Heart left ventricle (tissue), 16 donors: Measurements from ENCODE around the gene SYNGR1. TPM values are rescaled to one million over a fixed set of nuclear protein-coding genes. Genes with fewer than 3 reads are reported as not detected.
A peak's percentile ranks its signal among the peaks of the same experiment; 100 is the strongest.
"Not testable (repeated sequence)": the region's sequence is repeated elsewhere in the genome, so short reads cannot be mapped to it uniquely, and the experiment has no call there.

ENCODE experiments used
- ATAC-seq, 4 donors: fragments of 200-7000 bp; cut with Tn5 transposase; one replicate each; pipeline ENCODE4 v1.9.1; 2020 to 2022; ENCODE audit warnings: moderate library complexity in 4 of 4, mild to moderate bottlenecking in 3 of 4, moderate number of reproducible peaks in 1 of 4
- DNase-seq, 5 donors: peaks; one replicate each; pipeline ENCODE4 v3.0.0-alpha.2; 2020
- H3K27ac ChIP-seq, 12 donors: fragments of 200-600 bp; sonication (generic) in 4 of 12; one replicate each; pipeline versions ENCODE4 v1.5.0 to v1.8.0; 2016 to 2022; ENCODE audit warnings: mild to moderate bottlenecking in 2 of 12
- H3K27me3 ChIP-seq, 9 donors: fragments of 200-600 bp; sonication (generic) in 2 of 9; one replicate each; pipeline versions ENCODE4 v1.5.1 to v1.8.0; 2016 to 2022; ENCODE audit warnings: mild to moderate bottlenecking in 3 of 9
- H3K36me3 ChIP-seq, 9 donors: fragments of 200-600 bp; sonication (generic) in 2 of 9; one replicate each; pipeline versions ENCODE4 v1.5.0 to v1.8.0; 2018 to 2022; ENCODE audit warnings: mild to moderate bottlenecking in 2 of 9
- H3K4me1 ChIP-seq, 12 donors: fragments of 200-600 bp; sonication (generic) in 4 of 12; one replicate each; pipeline versions ENCODE4 v1.5.0 to v1.8.0; 2016 to 2022; ENCODE audit warnings: mild to moderate bottlenecking in 3 of 12
- H3K4me3 ChIP-seq, 12 donors: fragments of 200-600 bp; sonication (generic) in 4 of 12; one replicate each; pipeline versions ENCODE4 v1.5.0 to v1.8.0; 2017 to 2022; ENCODE audit warnings: mild to moderate bottlenecking in 9 of 12, moderate library complexity in 4 of 12
- H3K9me3 ChIP-seq, 12 donors: fragments of 200-600 bp; sonication (generic) in 4 of 12; one replicate each; pipeline versions ENCODE4 v1.5.0 to v1.8.0; 2016 to 2022; ENCODE audit warnings: mild to moderate bottlenecking in 1 of 12
- POLR2A ChIP-seq, 2 donors: fragments of 450-650 bp; IDR thresholded peaks; one replicate each; pipeline ENCODE4 v1.6.1; 2017; ENCODE audit warnings: antibody characterized with exemption in 2 of 2, mild to moderate bottlenecking in 2 of 2, moderate library complexity in 2 of 2
- WGBS, 4 donors: extraction: QIAGEN DNeasy Blood & Tissue Kit in 2 of 4; methylation state at CpG; one replicate each; pipeline versions ENCODE4 v1.1.5 to v1.1.7; 2013 to 2018; 5-methylcytosine and 5-hydroxymethylcytosine counted together
- intact Hi-C, 10 donors: fragments of 100-400 bp; cut with DNase I; formaldehyde crosslinking; loops; one replicate each; pipeline versions ENCODE4 v1.11.1 to v1.14.2; 2022
- polyA plus RNA-seq, 2 donors: library from polyadenylated mRNA; stranded (reverse); fragments of 200-250 nt; gene quantifications; one replicate each; pipeline ENCODE4 v1.2.3, GENCODE V29; 2013
- total RNA-seq, 9 donors: library from RNA; depleted of rRNA in 2 of 9; stranded (reverse); fragments of >200 nt in 2 of 9; fragmentation: NEBNext Ultra II Directional in 3 of 9; extraction: Animal tissue kit (Norgen Biotek cat#: 25700) in 3 of 9; gene quantifications; one replicate each; pipeline versions ENCODE4 v1.1.0 to v1.2.4, GENCODE V29; 2016 to 2023
- TF ChIP-seq, protein P1 (sequence below), 12 donors: fragments of 200-600 bp; sonication (generic) in 4 of 12; IDR thresholded peaks; one replicate each; pipeline versions ENCODE4 v1.5.0 to v1.8.0; 2018 to 2022; ENCODE audit warnings: antibody characterized with exemption in 12 of 12, mild to moderate bottlenecking in 5 of 12
- donor health status: ischemic (EF 13 %, LVEDD 7.1; RV severe dilation, severe dysfunction).
- donor health status: healthy with polysubstance abuse.
- donor health status: DM: no; HTN: yes; CAD: no.
- donor health status: DM: no; HTN: no; CAD: no.
- donor health status: ischemic (EF 25% LVEDD 6.9; RV normal size, moderate dysfunction).
- donor health status: ischemic (EF 25% LVEDD 5.7; RV mildly dilated, moderate dysfunction).
- donor health status: healthy.
- donor health status: DM: yes; HTN: yes; CAD: no.
- donor health status: ischemic (EF 35%, LVEDD 5.7; RV mildly dilated, moderate dysfunction).
- donor health status: nonischemic (EF 11% LVEDD 7.7; RV severe dilation, severe dysfunction).
- donor health status: DM: yes; HTN: yes; CAD: no.
- donor health status: PGD.
- donor health status: ischemic (EF 29% LVEDD 5.4; RV normal size, mild dysfunction).
- donor health status: nonischemic (EF 23%, LVEDD 6.1; RV moderate dilation, normal function).

Gene SYNGR1
- total and polyA plus RNA-seq, 11 donors, result 20.0 to 49.9 (median 39.3) TPM

DNA sequence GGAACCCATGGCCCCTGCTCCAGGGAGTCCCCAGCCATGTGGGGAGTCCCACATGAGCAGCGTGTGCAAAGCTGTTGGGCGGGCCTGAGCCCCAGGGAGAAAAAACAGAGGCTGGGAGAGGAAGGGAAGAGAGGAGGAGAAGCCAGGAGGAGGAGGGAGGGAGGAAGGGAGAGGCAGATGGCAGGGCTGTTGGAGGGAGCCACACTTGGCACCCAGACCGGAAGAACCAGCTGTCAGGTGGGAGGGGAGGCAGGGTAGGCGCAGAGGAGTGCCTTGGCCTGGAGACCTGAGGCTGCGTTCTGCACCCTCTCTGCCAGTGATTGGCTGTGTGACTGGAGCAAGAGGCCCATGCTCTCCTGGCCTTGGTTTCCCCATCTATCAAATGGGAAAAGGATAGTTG lies 6.7 kb downstream of the SYNGR1 start:
- Histone ChIP-seq H3K27me3 (no peaks in the 10 kb centered on the region), H3K36me3 (peaks cover 0 to 3% (median 0%) of the 10 kb centered on the region in 9 donors), H3K4me3 (no peak overlapping the region), H3K9me3 (no peaks in the 10 kb centered on the region), H3K27ac (no peak overlapping the region), H3K4me1 (peaks cover 0 to 2% (median 0%) of the 10 kb centered on the region in 12 donors)
- DNase-seq (no peak), ATAC-seq (no peak)
- intact Hi-C loops, result no loop called here
- TF ChIP-seq, protein P1, sequence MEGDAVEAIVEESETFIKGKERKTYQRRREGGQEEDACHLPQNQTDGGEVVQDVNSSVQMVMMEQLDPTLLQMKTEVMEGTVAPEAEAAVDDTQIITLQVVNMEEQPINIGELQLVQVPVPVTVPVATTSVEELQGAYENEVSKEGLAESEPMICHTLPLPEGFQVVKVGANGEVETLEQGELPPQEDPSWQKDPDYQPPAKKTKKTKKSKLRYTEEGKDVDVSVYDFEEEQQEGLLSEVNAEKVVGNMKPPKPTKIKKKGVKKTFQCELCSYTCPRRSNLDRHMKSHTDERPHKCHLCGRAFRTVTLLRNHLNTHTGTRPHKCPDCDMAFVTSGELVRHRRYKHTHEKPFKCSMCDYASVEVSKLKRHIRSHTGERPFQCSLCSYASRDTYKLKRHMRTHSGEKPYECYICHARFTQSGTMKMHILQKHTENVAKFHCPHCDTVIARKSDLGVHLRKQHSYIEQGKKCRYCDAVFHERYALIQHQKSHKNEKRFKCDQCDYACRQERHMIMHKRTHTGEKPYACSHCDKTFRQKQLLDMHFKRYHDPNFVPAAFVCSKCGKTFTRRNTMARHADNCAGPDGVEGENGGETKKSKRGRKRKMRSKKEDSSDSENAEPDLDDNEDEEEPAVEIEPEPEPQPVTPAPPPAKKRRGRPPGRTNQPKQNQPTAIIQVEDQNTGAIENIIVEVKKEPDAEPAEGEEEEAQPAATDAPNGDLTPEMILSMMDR (IDR thresholded peaks at IDR 0.05), result no peak
- TF ChIP-seq POLR2A (IDR thresholded peaks at IDR 0.05), result no peak
- 77 to 88% (median 82%) methylated on average over 5 of the region's 5 CpGs for WGBS, 4 donors

DNA sequence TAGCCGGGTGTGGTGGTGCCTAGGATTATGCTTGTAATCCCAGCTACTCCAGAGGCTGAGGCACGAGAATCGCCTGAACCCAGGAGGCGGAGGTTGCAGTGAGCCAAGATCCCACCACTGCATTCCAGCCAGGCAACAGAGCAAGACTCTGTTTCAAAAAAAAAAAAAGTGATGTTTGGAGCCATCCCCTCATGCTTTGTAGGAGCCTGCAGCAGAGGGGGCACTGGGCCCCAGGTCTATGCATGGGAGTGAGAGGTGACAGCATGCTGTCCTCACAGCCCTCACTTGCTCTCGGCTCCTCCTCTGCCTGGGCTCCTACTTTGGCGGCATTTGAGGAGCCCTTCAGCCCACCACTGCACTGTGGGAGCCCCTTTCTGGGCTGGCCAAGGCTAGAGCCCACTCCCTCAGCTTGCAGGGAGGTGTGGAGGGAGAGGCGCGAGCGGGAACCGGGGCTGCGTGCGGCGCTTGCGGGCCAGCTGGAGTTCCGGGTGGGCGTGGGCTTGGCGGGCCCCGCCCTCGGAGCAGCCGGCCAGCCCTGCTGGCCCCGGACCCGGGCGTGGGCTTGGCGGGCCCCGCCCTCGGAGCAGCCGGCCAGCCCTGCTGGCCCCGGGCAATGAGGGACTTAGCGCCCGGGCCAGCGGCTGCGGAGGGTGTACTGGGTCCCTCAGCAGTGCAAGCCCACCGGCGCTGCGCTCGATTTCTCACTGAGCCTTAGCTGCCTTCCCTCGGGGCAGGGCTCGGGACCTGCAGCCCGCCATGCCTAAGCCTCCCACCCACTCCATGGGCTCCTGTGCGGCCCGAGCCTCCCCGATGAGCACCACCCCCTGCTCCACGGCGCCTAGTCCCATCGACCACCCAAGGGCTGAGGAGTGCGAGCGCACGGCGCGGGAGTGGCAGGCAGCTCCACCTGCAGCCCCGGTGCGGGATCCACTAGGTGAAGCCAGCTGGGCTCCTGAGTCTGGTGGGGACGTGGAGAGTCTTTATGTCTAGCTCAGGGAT lies 7.6 kb downstream of the SYNGR1 start:
- WGBS, 4 donors, result 93 to 96% (median 95%) methylated on average over 15 to 52 of the region's 53 CpGs
- peak in 1 of 5 donors; percentile 14 for DNase-seq
- H3K4me3 ChIP-seq, H3K27me3 ChIP-seq, H3K4me1 ChIP-seq, H3K9me3 ChIP-seq, H3K36me3 ChIP-seq, intact Hi-C loops, H3K27ac ChIP-seq, ATAC-seq: not testable (repeated sequence)

DNA sequence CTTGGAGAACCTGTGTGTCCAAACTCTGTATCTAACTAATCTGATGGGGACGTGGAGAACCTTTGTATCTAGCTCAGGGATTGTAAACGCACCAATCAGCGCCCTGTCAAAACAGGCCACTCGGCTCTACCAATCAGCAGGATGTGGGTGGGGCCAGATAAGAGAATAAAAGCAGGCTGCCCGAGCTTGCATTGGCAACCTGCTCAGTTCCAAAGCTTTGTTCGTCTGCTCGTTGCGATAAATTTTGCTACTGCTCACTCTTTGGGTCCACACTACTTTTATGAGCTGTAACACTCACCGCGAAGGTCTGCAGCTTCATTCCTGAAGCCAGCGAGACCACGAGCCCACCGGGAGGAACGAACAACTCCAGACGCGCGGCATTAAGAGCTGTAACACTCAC lies 8.4 kb downstream of the SYNGR1 start:
- H3K27me3 ChIP-seq, H3K27ac ChIP-seq, H3K36me3 ChIP-seq, H3K4me1 ChIP-seq, H3K9me3 ChIP-seq, H3K4me3 ChIP-seq, intact Hi-C loops, ATAC-seq: not testable (repeated sequence)
- DNase-seq, result peak in 1 of 5 donors; percentile 7
- 79 to 88% (median 83%) methylated on average over 13 to 14 of the region's 17 CpGs for WGBS, 4 donors

DNA sequence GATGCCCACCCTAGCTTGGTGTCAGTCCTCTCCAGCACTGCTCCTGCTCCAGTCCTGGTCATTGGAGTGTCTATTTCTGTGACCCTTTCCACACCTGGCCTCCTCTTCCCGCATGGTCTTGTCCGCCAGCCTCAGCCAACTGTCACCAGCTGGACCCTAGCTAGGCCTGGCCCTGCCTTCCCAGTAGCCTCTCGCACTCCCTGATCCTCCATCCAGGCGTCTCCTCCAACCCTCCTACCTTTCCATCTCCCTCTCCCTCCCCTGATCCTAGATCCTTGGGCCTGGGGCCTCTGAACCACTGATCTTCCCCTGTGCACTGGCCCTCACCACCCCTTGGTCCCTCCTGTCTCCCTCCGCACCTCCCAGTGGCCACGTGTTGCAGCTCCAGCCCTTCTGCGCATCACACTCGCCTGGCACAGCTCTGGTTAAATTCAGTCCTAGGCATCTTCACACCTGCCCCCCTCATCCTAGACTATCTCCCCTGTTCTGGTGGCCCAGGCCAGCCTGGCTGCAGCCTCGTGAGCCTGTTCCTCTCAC lies 9.9 kb downstream of the SYNGR1 start:
- Histone ChIP-seq H3K4me3 (no peak overlapping the region), H3K36me3 (peaks cover 0 to 3% (median 0%) of the 10 kb centered on the region in 9 donors), H3K9me3 (no peaks in the 10 kb centered on the region), H3K27me3 (no peaks in the 10 kb centered on the region), H3K27ac (no peak overlapping the region), H3K4me1 (peaks cover 0 to 15% (median 2%) of the 10 kb centered on the region in 12 donors)
- intact Hi-C loops, result no loop called here
- ATAC-seq (no peak), DNase-seq (no peak)
- 75 to 86% (median 79%) methylated on average over 9 of the region's 9 CpGs for WGBS, 4 donors
- no peak for TF ChIP-seq POLR2A (IDR thresholded peaks at IDR 0.05)
- TF ChIP-seq, protein P1 (IDR thresholded peaks at IDR 0.05), result no peak

DNA sequence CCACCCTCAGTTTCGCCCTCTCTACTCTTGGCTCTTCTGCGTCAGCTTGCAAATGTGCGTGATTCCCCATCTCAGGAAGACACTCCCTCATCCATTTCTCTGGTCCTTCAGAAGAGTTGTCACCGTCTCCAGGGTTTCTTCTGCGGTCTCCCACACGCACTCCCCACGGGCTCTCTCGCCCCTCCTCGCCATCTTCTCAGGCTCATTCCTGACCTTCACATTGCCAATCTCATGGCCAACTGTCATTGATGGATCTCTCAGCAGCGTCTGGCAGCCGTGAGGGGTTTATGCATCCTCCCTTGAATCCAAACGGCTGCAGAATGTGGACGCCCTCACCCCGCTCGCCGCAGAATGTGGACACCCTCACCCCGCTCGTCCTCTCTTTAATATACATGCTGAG lies 10.5 kb downstream of the SYNGR1 start:
- intact Hi-C loops, result no loop called here
- Histone ChIP-seq H3K27ac (no peak overlapping the region), H3K4me3 (no peak overlapping the region), H3K36me3 (peaks cover 0 to 3% (median 0%) of the 10 kb centered on the region in 9 donors), H3K9me3 (no peaks in the 10 kb centered on the region), H3K4me1 (peaks cover 0 to 16% (median 6%) of the 10 kb centered on the region in 12 donors), H3K27me3 (no peaks in the 10 kb centered on the region)
- ATAC-seq (no peak), DNase-seq (peak in 1 of 5 donors; percentile 28)
- TF ChIP-seq, protein P1 (IDR thresholded peaks at IDR 0.05), result no peak
- TF ChIP-seq POLR2A (IDR thresholded peaks at IDR 0.05), result no peak
- 81 to 85% (median 82%) methylated on average over 18 of the region's 18 CpGs for WGBS, 4 donors
